Limb (tissue), 2 donors: ENCODE measurements around the gene EYS.
"Not testable (repeated sequence)": the region's sequence is repeated elsewhere in the genome, so short reads cannot be mapped to it uniquely, and the experiment has no call there.

Experiments used
- DNase-seq, 2 donors: peaks; one replicate each; pipeline ENCODE4 v3.0.0-alpha.2; 2016; ENCODE audit errors: extremely low spot score in 2 of 2

EYS gene

DNA sequence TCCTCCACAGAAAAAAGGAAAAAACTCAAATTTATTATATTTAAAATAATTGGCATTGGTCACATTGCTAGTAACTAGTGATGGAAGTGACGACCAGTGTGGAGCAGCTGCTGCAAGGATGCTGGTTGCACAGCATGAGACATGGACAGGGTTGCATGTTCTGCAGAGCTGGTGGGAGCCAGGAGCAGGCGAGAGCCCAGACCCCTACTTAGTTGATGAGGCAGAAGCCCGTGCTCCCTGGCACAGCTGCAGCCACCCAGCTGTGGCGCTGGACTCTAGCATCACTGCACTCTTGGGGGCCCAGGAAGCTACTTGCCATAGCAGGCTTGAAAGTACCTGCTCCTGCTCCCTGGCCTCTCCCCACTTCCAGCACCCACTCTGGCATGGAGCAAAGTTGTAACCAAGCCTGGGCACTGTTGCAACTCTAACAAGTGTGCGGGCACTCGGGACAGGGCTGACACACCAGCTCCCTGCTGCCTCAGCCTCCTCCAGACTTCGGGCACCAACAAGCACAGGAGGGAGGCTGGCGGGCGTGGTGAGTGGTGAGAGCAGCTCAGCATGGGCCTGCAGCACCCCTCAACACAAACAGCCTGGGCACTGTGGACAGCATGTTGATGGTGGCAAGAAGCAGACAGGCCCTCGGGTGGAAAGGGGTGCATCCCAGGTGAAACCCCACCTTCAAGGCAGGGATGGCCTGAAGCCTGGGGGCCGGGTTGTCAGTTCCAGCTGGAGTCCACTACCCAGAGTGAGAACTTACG is 69.6 kb downstream of the EYS start:
- no peak for DNase-seq

DNA sequence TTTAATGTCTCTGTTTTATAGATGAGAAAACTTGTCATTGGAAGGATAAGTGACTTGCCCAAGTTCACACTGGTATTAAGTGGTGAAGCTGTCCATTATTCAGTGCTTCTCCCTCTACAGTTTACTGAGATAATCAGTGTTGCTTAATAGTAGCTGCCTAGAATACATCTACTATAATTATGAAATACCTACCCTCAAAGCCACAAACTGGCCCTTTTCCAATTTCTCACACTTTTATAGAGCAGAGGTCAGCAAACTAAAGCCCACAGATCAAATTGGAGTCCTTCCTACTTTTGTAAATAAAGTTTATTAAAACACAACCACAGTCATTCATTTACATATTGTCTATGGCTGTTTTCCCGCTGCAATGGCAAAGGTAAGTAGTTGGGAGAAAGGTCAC is 73.5 kb downstream of the EYS start:
- DNase-seq: no peak

DNA sequence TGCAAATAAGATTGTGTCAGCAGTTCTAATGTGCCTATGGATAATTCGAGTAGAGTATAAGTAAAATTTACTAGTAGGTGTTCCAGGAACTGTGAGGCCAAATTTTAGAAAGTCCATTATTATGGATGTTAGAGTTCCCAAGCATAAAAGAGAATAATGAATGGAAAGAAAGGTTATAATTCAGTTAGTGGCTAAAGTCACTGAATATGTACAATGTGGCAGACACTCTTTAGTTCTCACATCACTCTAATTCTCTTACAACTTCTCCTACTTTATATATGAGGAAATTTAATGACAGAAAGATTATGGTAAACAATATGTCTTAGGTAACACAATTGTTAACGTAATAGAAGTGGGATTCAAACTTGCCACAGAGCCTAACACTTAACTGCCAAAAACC is 75.3 kb downstream of the EYS start:
- no peak for DNase-seq

DNA sequence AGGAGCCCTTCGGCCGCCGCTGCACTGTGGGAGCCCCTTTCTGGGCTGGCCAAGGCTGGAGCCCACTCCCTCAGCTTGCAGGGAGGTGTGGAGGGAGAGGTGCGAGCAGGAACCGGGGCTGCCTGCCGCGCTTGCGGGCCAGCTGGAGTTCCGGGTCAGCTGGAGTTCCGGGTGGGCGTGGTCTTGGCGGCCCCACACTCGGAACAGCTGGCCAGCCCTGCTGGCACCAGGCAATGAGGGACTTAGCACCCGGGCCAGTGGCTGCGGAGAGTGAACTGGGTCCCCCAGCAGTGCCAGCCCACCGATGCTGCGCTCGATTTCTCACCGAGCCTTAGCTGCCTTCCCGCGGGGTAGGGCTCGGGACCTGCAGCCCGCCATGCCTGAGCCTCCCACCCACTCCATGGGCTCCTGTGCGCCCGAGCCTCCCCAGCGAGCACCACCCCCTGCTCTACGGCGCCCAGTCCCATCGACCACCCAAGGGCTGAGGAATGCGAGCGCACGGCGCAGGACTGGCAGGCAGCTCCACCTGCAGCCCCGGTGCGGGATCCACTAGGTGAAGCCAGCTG is 79.5 kb downstream of the EYS start:
- DNase-seq: not testable (repeated sequence)

DNA sequence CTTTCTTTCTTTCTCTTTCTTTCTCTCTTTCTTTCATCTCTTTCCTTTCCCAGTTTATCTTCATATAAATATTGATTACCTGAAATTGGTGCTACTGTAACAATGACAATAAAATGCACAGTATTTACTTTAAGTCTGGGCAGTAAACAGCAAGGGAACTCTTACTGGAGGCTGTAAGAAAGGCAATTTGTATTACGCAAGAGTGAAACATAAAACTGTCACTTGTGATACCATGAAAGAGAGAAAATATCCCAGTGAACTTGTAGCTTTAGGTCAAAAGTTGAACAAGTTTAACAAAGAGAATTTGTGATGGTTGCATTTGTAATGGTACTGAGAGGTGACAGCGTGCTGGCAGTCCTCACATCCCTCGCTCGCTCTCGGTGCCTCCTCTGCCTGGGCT is 80.0 kb downstream of the EYS start:
- DNase-seq: no peak

DNA sequence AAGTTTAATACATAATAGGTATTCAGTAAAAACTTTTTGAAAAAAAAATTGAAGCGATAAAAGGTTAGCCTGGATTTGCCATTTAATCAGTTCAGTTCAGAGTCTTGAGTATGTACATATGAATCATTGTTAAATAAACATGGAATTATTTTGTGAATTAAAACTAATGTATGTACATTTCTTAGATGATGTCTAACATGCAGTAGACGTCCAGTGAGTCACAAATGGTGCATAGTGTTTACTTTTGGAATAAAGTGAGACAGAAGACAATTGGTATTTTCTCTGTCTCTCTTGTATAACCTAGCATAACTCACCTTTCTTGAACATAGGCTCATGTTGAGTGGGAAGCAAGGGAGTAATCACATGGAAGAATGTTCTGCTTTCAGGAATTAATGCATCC is 83.5 kb downstream of the EYS start:
- no peak for DNase-seq

DNA sequence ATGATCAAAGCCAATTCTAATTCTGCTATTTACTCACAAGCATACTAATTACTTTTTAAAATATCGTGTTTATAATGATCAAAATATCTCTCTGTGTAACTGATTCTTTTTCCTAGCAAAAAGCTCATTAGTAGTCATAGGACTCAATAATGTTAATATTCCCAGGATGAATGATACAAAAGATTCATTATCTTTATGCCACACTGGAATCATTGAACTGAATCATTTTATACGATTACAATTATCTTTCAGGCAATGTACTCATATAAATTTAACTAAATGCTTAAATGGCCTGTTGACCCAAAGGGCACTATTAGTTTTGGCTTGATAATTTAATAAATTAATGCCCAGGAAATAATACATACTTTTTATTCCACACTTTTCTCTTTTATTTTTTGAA is 96.3 kb downstream of the EYS start:
- no peak for DNase-seq

DNA sequence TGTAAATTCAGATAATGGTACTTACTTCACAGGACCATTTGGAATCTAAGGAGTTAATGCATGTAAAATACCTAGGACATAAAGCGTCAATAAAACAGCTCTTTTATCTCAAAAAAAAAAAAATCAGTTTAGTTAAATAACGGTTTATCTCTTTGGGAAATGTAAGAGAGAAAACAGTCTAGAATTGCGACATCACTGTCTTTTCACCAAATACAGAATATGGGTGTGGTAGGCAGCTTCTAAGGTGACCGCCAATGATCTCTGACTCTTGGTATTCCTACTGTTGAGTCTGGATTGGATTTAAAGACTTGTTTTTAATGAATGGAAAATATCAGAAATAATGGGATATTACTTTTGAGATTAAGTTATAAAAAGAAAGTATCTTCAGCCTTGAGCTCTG is 111.5 kb downstream of the EYS start:
- DNase-seq: no peak

DNA sequence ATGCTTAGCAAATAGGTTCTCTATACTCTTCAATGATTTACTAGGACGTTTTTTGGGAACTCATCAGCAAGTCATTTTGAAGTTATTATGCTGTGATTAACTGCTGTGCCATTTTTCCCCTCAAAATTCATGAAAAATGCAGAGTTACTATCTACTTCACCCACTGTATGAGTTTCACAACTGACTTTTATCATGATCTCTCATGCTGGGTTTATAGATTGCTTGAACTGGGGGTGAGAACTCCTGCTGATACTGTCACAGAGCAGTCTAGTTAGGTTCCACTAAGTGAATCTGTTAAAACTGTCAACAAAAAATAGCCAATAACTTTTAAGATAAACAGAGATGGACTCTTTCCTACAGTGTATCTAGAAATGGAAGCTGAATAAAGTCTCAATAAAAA is 136.7 kb downstream of the EYS start:
- no peak for DNase-seq

DNA sequence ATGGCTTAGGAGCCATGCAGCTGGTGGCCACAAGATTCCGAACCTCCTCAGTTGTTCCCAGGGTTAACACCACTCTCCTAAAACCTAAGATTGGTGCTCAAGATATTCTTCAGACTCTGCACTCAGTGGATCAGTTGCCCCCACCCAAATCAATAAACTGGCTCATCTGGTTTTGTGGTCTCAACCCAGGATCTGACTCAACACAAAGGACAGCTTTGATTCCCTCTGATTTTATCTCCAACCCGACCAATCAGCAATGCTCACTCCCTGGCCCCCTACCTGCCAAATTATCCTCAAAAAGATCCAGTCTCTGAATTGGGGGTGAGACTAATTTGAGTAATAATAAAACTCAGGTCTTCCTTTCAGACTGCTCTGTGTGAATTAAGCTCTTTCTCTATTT is 137.5 kb downstream of the EYS start:
- DNase-seq: no peak

DNA sequence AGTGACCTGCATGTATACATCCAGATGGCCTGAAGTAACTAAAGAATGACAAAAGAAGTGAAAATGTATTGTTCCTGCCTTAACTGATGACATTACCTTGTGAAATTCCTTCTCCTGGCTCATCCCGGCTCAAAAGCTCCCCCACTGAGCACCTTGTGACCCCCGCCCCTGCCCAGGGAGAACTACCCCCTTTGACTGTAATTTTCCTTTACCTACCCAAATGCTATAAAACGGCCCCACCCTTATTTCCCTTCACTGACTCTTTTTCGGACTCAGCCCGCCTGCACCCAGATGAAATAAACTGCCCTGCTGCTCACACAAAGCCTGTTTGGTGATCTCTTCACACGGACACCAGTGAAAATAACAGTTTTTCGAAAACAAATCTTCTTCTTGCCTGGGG is 138.0 kb downstream of the EYS start:
- DNase-seq: not testable (repeated sequence)

DNA sequence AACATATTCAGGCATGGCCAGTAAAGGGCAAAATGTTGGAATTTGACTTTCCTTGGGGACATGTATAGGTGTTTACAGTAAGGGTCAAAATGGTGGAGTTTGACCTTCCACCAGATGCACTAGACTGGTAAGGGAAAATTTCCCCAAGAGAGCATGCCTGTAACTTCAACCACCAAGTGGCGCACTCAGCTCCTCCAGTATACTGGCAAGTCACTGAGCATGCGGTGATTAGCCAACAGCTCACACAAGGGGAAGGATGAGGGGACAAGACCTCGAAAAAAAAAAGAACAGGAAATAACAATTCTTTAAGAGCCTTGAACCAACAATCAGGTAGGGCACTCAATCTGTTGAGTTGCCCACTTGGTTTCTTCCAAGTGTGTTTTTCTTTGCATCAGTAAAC is 140.9 kb downstream of the EYS start:
- DNase-seq: no peak

DNA sequence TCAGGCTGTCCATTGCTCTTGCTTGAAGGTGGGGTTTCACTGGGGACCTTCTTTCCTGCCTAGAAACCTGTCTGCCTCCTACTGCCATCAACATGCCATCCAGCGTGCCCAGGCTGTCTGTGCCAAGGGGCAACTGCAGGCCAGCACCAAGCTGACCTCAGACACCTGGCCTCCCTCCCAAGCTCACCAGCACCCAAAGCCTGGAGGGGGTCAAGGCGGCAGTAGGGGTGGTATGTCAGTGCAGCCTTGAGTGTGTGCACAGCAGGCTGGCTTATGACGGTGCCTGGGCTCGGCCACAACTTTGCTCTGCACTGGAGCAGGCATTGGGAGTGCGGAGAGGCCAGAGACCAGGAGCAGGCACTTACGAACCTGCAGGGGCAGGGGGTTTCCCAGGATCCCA is 149.0 kb downstream of the EYS start:
- no peak for DNase-seq

DNA sequence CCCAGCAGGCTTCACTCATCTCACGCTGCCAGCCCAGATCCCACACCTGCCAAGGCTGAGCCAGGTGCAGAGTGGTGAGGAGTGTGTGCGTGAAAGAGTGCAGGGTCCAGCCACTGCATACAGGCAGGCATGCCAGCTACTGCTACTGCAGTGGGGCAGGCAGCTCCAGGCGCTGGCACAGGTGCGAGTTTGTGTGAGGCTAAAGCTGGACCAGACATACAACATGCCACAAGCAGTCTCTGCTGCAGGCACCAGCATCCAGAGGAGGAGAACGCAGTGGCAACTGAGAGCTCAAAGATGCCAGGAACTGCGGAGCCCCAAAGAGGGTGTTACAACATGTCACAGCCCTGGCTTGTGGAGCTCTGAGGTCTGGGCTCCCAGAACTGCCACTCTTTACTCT is 149.8 kb downstream of the EYS start:
- no peak for DNase-seq

DNA sequence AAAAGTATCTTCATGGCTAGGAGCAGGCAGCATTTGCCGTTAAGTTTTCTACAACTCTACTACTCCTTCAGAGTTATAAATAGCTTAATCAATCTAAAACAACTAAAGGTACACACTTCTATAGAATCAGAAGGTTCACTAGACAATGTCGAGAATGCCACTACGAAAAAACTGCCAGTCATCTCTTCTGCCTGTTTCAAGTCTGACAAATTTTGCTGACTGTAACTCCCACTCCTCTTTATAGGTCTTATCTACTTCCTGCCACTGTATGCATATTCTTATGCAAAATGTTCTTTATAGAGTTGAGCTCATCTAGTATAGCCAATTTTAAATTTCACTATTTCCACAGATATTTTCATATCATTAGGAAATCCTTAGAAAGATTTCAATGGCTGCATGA is 160.1 kb downstream of the EYS start:
- DNase-seq: no peak

DNA sequence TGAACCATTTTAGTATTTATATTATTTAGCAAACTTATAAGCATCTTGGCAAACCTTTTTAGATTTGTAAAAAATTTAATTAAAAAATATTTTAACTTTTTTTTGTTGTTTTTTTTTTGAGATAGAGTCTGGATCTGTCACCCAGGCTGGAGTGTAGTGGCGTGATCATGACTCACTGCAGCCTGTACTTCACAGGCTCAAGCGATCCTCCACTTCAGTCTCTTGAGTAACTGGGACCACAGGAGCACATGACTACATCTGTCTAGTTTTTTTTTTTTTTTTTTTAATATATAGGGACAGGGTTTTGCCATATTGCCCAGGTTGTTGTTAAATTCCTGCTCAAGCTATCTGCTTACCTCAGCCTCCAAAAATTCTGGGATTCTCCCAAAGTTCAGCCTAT is 161.1 kb downstream of the EYS start:
- no peak for DNase-seq

DNA sequence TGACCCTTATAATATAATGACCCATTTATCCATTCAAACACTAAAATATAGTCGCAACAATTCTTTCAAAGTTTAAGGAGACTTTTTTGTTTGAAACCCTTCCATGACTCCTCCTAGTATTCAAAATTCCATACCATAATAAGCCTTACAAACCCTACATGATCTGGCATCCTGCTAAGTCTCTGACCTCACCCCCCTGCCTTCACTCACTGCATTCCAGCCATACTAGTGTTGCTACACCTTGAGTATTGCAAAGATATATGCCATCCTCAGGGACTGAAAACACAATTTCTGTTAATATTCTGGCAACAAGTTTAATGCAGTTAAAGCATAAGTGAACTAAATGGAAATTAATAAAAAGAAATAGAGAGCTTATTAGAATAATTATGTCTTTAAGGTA is 168.4 kb downstream of the EYS start:
- DNase-seq: no peak

DNA sequence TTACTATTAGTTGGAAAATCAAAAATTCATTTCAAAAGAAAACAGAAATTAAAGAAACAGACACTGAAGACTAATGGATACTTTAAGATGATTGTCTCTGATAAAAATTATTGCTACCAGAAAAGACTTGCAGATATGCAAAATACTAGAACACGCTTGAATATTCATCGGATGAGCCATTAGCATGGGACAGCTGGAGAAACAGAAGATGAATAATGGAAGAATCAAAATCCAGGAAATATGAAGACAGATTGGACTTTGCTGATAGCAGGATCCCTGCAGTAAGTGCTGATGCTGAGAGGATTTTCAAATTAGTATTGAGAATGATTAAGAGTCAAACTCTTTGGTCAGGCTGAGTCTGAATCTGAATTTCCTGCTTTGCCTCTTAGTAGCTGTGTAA is 169.4 kb downstream of the EYS start:
- DNase-seq: no peak

DNA sequence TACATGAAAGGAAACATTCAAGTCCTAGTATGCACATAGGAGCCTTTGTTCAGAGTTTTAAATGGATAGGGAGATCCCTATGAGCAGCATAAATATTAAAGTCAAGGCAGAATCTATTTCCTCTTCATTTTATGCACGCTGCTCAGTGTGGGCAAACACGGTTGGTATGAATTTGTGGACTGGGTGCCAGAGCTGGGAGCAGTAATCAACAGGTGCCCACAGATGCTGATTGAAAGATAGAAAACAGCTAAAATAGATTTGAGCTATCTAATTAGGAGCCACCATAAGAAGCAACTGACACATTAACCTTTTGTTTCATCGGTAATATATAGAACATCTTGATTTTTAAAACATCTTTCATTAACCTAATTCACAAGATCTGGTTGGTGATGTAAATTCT is 175.5 kb downstream of the EYS start:
- DNase-seq: no peak

DNA sequence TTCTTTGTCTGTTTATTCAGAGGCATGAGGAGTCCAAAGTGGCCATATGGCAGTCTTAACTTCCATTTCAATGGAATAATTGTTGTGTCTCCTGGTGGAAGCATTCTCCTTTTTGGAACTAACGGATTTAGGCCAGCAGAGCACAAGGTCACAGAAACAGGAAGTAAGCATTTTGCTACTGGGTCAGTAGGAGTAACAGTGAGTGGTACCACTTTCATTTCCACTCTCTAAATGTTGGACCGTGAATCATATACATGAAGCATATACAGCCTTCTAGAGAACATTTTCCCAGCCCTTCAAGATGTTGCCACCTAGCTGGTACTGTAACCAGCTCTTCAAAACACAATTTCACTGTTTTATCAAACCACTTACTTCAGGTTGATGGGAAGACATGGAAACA is 182.8 kb downstream of the EYS start:
- DNase-seq: no peak

DNA sequence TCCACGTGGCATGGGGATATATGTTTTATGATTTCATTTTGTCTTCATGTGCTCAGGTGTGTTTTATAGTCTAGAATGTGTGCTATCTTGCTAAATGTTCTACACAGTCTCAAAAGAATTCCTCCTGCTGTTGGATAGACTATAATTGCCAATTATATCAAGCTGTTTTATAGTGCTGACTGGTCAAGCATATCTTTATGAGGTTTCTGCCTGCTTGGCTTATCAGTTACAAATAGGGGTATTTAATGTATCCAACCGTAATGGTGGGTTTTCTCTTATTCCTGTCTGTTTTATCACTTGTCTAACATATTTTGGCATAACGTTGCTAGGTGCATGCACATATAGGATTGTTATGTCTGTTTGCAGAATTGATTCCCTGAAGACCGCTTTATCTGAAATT is 201.3 kb downstream of the EYS start:
- DNase-seq: no peak

DNA sequence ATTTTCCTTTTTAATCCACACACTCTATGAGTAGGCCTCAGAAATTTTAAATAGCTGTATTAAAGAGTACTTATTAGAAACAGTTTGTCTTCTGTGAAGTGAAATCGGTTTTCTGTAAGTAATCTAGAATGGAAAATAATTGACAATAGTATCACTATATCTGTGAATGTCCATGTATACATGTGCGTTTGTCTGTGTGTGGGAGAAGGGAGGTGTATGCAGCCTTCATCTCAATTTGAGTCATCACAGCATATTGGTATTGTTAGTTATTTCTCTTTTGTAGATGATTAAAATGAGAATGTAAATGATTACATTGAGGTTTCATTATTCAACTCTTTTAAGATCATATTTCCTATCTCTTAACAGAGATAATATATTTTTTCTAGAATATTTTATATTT is 206.0 kb downstream of the EYS start:
- no peak for DNase-seq

DNA sequence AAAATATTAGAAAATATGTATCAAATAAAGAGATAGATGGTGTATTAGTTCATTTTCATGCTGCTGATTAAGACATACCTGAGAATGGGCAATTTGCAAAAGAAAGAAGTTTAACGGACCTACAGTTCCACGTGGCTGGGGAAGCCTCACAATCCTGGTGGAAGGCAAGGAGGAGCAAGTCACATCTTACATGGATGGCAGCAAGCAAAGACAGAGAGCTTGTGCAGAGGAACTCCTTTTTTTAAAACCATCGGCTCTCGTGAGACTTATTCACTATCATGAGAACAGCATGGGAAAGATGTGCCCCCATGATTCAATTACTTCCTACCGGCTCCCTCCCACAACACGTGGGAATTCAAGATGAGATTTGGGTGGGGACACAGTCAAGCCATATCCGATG is 223.4 kb downstream of the EYS start:
- DNase-seq: not testable (repeated sequence)

DNA sequence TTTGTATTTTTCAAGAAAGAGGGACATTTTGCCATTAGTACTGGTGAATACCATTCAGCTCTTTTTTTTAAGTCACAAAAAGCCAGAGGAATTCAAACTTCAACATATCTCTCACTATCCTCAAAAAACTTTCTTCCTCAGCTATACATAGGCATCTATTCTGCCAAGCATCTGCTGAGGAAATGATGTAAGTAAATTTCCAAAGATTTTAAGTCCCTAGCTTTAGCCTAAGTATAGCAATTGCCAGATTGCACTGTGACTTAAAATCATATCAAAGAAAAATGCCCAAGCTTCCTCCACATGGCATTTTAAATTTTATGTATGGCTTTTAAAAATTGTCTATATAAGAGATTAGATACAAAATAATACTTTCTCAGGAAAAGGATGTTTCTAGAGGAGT is 237.4 kb downstream of the EYS start:
- no peak for DNase-seq
